H1 (cell line): ENCODE results near the gene PDX1. TPM values are rescaled to one million over a fixed set of nuclear protein-coding genes. Genes with fewer than 3 reads are reported as not detected.

Experiments
- BCL11A ChIP-seq, 2 experiments: IDR thresholded peaks; one replicate each; pipeline ENCODE4 v1.6.1; 2011; ENCODE audit warnings: low read depth in 2 of 2, low read length in 2 of 2, mild to moderate bottlenecking in 2 of 2
- CHD7 ChIP-seq: fragments of 300-600 bp; sonication (generic); IDR thresholded peaks from 2 replicates; pipeline ENCODE4 v1.7.1; 2012; ENCODE audit warnings: low read length, moderate library complexity, mild to moderate bottlenecking, inconsistent platforms; ENCODE audit not compliant: insufficient replicate concordance
- CREB1 ChIP-seq: IDR thresholded peaks from 2 replicates; pipeline ENCODE4 v1.6.1; 2012; ENCODE audit warnings: inconsistent platforms
- CTBP2 ChIP-seq: IDR thresholded peaks from 2 replicates; pipeline ENCODE4 v1.7.0; 2011; ENCODE audit warnings: borderline replicate concordance, mild to moderate bottlenecking, moderate library complexity, mixed read lengths, low read length; ENCODE audit not compliant: insufficient read depth, insufficient read length
- JUN ChIP-seq: IDR thresholded peaks from 2 replicates; pipeline ENCODE4 v1.6.1; 2011; ENCODE audit warnings: low read depth, mild to moderate bottlenecking, improper control_type of control experiment, low read length
- JUND ChIP-seq: IDR thresholded peaks from 2 replicates; pipeline ENCODE4 v1.6.1; 2011; ENCODE audit warnings: mild to moderate bottlenecking, improper control_type of control experiment, low read length
- KDM1A ChIP-seq: fragments of 200-600, 300-600 bp; sonication (generic); IDR thresholded peaks from 2 replicates; pipeline ENCODE4 v1.7.1; 2016; ENCODE audit warnings: mild to moderate bottlenecking, low read length, borderline replicate concordance
- RFX5 ChIP-seq: IDR thresholded peaks from 2 replicates; pipeline ENCODE4 v1.6.1; 2011; ENCODE audit warnings: low read depth, low read length, improper control_type of control experiment, borderline replicate concordance
- SAP30 ChIP-seq: fragments of 300-600 bp; sonication (generic); IDR thresholded peaks from 2 replicates; pipeline ENCODE4 v1.7.1; 2012; ENCODE audit warnings: low read length, moderate library complexity, mild to moderate bottlenecking, inconsistent platforms; ENCODE audit not compliant: insufficient read depth, insufficient replicate concordance
- SIN3A ChIP-seq, 2 experiments: IDR thresholded peaks in 1 of 2; conservative IDR thresholded peaks in 1 of 2; 2 replicates each; pipeline ENCODE4 v1.6.1; 2011 to 2012; ENCODE audit warnings: low read length in 2 of 2, improper control_type of control experiment in 1 of 2, low read depth in 1 of 2, mild to moderate bottlenecking in 1 of 2
- SIRT6 ChIP-seq: IDR thresholded peaks from one replicate; pipeline ENCODE4 v1.7.1; 2012; ENCODE audit warnings: low read length, inconsistent platforms
- polyA plus RNA-seq, 7 experiments: library from polyadenylated mRNA; depleted of rRNA in 3 of 7; stranded (reverse) in 5 of 7; unstranded in 2 of 7; fragments of >200 nt in 5 of 7; fragments of 200-250 nt in 2 of 7; gene quantifications; 1 replicate in 5 of 7; 2 replicates in 1 of 7; 4 replicates in 1 of 7; pipeline versions ENCODE4 v1.2.1 to v1.2.3, GENCODE V29; 2011 to 2013; ENCODE audit warnings: missing spikeins in 2 of 7, mixed read lengths in 2 of 7
- total RNA-seq: library from RNA; stranded (reverse); fragmentation: NEBNext Ultra II Directional; extraction: Animal tissue kit (Norgen Biotek cat#: 25700); gene quantifications from 2 replicates; pipeline ENCODE4 v1.2.1, GENCODE V29; 2021

PDX1 gene
- total and polyA plus RNA-seq, 2 of the 8 experiments (the other 6 are each of a cell fraction or from before 2014, with no cell fraction given), result not detected

GRCh38 chr13:27964741-27965323, 45.0 kb downstream of the PDX1 start (continued):
- TF ChIP-seq CHD7, result no peak
- TF ChIP-seq SAP30, result no peak
- TF ChIP-seq CTBP2, result no peak
- TF ChIP-seq KDM1A, result no peak
- no peak for TF ChIP-seq JUND
- TF ChIP-seq SIN3A (conservative IDR thresholded peaks at IDR 0.05 in 1 of 2, IDR thresholded peaks at IDR 0.05 in 1 of 2; ENCODE audit: low read depth in 1 of 2, low read length in 2 of 2), result no peak
- no peak for TF ChIP-seq RFX5
- no peak for TF ChIP-seq SIRT6
- no peak for TF ChIP-seq BCL11A (IDR thresholded peaks at IDR 0.05; ENCODE audit: low read depth in 2 of 2, low read length in 2 of 2)
- no peak for TF ChIP-seq CREB1
- no peak for TF ChIP-seq JUN
